ENCODE results near the gene ME2.

DNA sequence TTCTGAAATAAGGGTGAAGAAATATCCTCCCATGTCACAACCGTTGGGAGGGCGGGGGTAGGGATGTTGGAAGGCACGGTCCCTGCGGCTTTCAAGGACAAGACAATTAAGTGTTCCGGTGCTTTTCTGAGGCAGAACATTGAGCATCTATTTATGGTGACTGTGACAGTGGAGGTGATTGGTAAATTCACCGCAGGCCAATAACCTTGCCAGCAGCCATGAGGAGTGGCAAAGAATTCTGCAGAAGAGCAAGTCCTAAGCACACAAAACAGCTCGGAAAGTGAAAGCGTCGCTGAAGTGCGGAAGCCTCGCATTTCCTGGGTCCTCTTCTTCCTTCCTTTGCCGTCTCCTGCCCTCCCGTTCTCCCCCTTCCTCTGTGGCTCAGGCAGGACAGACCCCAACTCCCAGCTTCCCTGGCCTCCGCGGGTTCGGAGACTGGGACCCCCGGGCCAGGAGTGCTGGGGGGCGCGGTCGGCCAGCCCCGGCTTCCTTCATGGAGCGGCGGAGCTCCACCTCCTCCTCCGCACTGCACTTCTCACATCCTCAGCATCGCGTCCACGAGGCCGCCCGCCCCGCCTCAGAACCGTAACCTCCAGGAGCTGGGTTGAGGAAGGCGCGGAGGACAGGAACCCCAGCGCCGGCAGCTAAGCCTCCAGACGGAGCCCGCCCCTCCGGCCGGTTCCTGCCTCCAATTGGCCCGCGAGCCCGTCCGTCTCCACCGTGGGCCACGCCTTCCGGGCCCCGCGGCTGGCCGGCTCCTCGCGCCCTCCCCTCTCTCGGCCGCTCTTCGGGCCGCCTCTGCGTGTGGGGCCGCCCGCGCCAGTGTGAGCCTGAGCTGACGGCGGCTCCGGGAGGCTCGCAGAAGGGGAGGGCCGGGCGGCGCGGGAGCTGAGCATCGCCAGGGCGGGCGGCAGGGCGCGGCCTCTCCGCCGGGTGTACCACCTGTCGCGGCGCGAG, at the start of gene ME2:
- TF ChIP-seq, protein P1, sequence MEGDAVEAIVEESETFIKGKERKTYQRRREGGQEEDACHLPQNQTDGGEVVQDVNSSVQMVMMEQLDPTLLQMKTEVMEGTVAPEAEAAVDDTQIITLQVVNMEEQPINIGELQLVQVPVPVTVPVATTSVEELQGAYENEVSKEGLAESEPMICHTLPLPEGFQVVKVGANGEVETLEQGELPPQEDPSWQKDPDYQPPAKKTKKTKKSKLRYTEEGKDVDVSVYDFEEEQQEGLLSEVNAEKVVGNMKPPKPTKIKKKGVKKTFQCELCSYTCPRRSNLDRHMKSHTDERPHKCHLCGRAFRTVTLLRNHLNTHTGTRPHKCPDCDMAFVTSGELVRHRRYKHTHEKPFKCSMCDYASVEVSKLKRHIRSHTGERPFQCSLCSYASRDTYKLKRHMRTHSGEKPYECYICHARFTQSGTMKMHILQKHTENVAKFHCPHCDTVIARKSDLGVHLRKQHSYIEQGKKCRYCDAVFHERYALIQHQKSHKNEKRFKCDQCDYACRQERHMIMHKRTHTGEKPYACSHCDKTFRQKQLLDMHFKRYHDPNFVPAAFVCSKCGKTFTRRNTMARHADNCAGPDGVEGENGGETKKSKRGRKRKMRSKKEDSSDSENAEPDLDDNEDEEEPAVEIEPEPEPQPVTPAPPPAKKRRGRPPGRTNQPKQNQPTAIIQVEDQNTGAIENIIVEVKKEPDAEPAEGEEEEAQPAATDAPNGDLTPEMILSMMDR (conservative IDR thresholded peaks at IDR 0.05; ENCODE audit: low read length): no peak
- TF ChIP-seq EZH2phosphoT487 (IDR thresholded peaks at IDR 0.05; ENCODE audit: borderline replicate concordance, low read depth, low read length): no peak

Measured in OCI-LY7 (cell line).